ENCODE results near the gene MEGF11.
"Not testable (repeated sequence)": the region's sequence is repeated elsewhere in the genome, so short reads cannot be mapped to it uniquely, and the experiment has no call there.

The MEGF11 gene

DNA sequence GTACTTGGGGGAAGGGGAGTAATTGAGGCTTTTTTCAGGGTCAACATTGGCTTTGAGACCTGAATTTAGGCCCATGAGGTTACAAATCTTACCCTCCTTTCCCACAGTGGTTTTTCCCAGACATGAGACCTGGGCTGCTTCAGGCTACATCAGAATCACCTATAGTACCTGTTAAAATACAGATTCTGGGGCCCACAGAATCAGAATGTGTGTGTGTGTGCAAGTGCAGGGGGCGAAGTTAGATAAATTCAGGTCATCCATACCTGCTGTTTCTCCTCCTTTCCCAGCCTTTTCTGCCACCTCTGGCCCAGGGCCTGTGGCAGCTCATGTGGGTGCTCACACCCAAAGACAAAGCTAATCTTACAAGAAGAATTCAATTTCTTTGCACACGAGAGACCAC is 273.7 kb downstream of the MEGF11 start:
- Histone ChIP-seq H3K27ac (ENCODE audit: low read depth, low read length) (no peak overlapping the region), H3K9me3 (ENCODE audit: low read length) (no peaks in the 10 kb centered on the region), H3K36me3 (ENCODE audit: insufficient read depth, low read length) (no peaks in the 10 kb centered on the region), H3K4me1 (ENCODE audit: insufficient read depth, low read length) (no peaks in the 10 kb centered on the region), H3K4me3 (ENCODE audit: low read depth in 1 of 2, low read length in 2 of 2) (no peak overlapping the region), H3K9ac (ENCODE audit: low read length) (no peak overlapping the region), H3K27me3 (ENCODE audit: control insufficient read depth in 1 of 2, insufficient read depth in 2 of 2, low read length in 2 of 2) (peaks cover 12 to 28% of the 10 kb centered on the region in 2 donors)

DNA sequence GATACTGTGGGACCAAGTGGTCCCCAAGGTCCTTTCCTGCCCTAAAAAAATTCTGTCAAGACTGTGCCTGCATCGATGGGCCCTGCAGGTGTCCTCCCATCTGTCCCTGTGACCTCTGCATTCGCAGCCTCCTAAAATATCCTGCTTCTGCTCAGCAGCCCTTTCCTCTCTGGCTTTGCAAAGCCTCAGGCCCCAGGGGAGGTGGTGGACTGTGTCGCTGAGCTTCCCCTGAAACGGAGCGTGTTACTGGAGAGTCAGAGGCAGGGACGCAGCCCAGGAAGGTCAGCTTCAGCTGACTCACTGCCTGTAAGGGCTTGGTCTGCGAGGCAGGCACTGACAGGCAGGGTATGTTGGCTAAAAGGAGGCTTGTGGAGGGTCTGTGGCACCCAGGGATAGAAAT is 274.2 kb downstream of the MEGF11 start:
- Histone ChIP-seq H3K27me3 (ENCODE audit: control insufficient read depth in 1 of 2, insufficient read depth in 2 of 2, low read length in 2 of 2) (peaks cover 12 to 28% of the 10 kb centered on the region in 2 donors), H3K9ac (ENCODE audit: low read length) (no peak overlapping the region), H3K27ac (ENCODE audit: low read depth, low read length) (no peak overlapping the region), H3K4me1 (ENCODE audit: insufficient read depth, low read length) (no peaks in the 10 kb centered on the region), H3K4me3 (ENCODE audit: low read depth in 1 of 2, low read length in 2 of 2) (no peak overlapping the region), H3K36me3 (ENCODE audit: insufficient read depth, low read length) (no peaks in the 10 kb centered on the region), H3K9me3 (ENCODE audit: low read length) (no peaks in the 10 kb centered on the region)

DNA sequence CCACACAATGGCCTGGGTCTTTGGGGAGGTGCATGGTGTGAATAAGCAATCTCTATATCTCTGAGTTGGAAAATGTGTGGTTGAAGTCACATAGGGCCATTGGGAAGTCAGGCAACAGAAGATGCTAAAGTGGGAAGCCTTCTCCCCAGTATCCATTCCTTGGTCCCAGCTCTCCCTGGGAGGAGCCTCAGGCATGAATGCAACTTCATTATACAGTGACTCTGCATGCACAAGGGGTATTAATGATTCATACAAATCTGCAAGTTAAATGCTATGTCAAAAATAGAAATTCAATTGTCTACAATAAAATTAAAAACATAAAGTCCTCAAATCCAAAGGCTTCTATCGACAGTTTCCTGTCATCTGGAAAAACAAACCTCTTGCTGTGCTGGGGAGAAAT is 275.4 kb downstream of the MEGF11 start:
- Histone ChIP-seq H3K27ac (ENCODE audit: low read depth, low read length) (no peak overlapping the region), H3K9ac (ENCODE audit: low read length) (no peak overlapping the region), H3K27me3 (ENCODE audit: control insufficient read depth in 1 of 2, insufficient read depth in 2 of 2, low read length in 2 of 2) (peaks cover 11 to 25% of the 10 kb centered on the region in 2 donors), H3K9me3 (ENCODE audit: low read length) (no peaks in the 10 kb centered on the region), H3K4me1 (ENCODE audit: insufficient read depth, low read length) (no peaks in the 10 kb centered on the region), H3K36me3 (ENCODE audit: insufficient read depth, low read length) (no peaks in the 10 kb centered on the region), H3K4me3 (ENCODE audit: low read depth in 1 of 2, low read length in 2 of 2) (no peak overlapping the region)

DNA sequence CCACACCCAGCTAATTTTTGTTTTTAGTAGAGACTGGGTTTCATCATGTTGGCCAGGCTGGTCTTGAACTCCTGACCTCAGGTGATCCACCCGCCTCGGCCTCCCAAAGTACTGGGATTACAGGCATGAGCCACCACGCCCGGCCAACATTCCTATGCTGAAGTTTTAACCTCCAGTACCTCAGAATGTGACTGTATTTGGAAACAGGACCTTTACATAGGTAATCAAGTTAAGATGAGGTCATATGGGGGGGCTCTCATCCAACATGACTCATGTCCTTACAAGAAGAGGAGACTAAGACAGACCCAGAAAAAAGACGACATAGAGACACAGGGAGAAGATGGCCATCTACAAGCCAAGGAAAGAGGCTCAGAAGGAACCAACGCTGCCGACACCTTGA is 277.4 kb downstream of the MEGF11 start:
- H3K27me3 ChIP-seq (ENCODE audit: control insufficient read depth in 1 of 2, insufficient read depth in 2 of 2, low read length in 2 of 2); H3K4me1 ChIP-seq (ENCODE audit: insufficient read depth, low read length); H3K4me3 ChIP-seq (ENCODE audit: low read depth in 1 of 2, low read length in 2 of 2); H3K9me3 ChIP-seq (ENCODE audit: low read length); H3K36me3 ChIP-seq (ENCODE audit: insufficient read depth, low read length); H3K9ac ChIP-seq (ENCODE audit: low read length); H3K27ac ChIP-seq (ENCODE audit: low read depth, low read length): not testable (repeated sequence)

DNA sequence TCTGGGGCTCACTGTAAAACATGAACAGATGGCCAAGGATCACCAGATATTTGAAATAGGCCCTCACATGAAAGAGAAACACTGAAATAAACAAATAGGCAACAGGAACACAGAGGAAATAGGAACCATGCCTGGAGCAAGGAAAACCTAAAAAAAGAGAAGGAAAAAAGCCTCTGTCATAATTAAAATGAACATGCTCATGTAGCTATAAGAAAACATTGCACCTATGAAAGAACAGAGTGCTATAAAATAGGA is 281.9 kb downstream of the MEGF11 start:
- no peak overlapping the region for H3K27ac ChIP-seq (ENCODE audit: low read depth, low read length)
- no peaks in the 10 kb centered on the region for H3K9me3 ChIP-seq (ENCODE audit: low read length)
- no peak overlapping the region for H3K4me3 ChIP-seq (ENCODE audit: low read depth in 1 of 2, low read length in 2 of 2)
- no peaks in the 10 kb centered on the region for H3K4me1 ChIP-seq (ENCODE audit: insufficient read depth, low read length)
- no peak overlapping the region for H3K9ac ChIP-seq (ENCODE audit: low read length)
- H3K36me3 ChIP-seq (ENCODE audit: insufficient read depth, low read length): no peaks in the 10 kb centered on the region
- H3K27me3 ChIP-seq (ENCODE audit: control insufficient read depth in 1 of 2, insufficient read depth in 2 of 2, low read length in 2 of 2): peaks cover 0 to 17% of the 10 kb centered on the region in 2 donors

DNA sequence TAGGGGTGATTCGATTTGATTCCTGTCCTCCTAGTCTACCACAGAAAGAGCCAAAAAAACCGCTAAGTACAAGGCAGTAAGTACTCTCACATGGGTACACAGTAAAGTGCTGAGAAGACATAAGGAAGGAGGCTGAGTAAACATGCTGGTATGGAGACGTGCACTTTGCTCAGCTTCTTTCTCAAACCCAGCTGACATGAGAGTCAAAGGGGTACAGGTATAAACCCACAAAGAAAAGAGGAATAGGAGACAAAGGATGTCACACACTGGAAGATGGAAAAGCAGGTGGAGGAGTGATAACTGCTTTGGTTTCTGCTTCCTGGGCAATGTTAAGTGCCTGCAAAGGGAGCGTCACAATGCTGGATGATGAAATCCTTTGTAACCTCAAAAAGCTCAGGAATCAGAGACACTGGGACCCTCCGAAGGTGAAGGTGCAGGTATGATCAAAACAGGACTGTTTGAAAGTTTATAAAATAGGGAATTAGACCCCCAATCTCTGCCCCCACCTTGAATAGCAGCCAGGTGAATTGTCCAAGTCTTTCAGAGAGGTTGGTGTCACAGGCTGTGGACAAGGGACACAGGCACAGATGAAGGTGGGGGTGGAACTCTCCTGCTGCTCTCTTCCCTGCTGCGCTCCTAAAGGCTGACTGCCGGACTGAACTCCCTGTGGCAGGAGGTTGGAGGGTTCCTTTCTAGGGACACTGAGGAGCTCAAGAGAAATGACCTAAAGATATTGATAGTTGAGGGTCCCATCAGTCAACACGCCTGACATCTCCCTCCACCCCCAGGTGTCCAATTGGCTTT is 282.4 kb downstream of the MEGF11 start:
- Histone ChIP-seq H3K9ac (ENCODE audit: low read length) (no peak overlapping the region), H3K4me1 (ENCODE audit: insufficient read depth, low read length) (no peaks in the 10 kb centered on the region), H3K27ac (ENCODE audit: low read depth, low read length) (no peak overlapping the region), H3K36me3 (ENCODE audit: insufficient read depth, low read length) (no peaks in the 10 kb centered on the region), H3K9me3 (ENCODE audit: low read length) (no peaks in the 10 kb centered on the region), H3K27me3 (ENCODE audit: control insufficient read depth in 1 of 2, insufficient read depth in 2 of 2, low read length in 2 of 2) (peaks cover 0 to 17% of the 10 kb centered on the region in 2 donors), H3K4me3 (ENCODE audit: low read depth in 1 of 2, low read length in 2 of 2) (no peak overlapping the region)

DNA sequence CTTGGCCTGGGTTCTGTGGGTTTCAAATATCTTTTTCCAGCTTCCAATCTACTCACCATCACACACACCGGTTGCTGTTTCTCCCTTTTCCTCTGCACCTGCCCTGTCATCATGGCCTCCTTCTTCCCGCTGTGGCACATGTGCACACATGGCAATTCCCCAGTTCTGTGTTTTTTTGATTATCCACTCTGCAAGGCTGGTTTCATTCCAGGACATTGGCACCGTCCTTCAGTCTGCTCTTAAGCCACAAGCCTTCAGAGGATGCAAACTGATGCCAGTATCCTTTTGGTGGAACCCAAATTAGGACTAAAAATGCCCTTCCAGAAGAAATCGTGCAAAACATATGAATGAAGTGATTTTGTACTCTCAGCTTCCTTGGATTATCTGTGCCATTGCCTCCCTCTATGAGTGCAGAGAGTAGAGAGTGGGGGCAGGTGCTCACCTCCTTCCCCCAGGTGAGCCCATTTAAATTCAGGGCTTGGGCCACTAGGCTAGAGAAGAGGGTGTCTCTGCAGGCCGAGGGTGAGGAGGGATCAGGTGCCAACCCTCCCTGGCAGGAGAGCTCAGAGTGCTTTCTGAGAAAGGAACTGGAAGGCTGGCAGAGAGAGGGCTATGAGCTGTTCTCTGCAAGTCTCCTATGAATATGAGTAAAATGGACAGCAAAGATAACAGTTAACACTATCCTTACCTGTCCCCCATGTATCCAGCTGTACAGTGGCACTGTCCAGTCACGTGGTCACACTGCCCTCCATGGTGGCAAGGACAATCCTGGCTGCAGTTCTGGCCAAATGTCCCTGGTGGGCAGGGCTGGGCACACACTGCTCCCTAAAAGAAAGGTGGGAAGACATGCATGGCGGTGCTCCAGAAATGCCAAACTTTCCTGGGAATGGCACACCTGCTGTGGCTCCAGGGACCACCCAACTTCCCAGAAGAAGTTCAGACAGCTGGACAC is 283.4 kb downstream of the MEGF11 start:
- Histone ChIP-seq H3K9me3 (ENCODE audit: low read length) (no peaks in the 10 kb centered on the region), H3K4me1 (ENCODE audit: insufficient read depth, low read length) (no peaks in the 10 kb centered on the region), H3K27me3 (ENCODE audit: control insufficient read depth in 1 of 2, insufficient read depth in 2 of 2, low read length in 2 of 2) (peaks cover 0 to 12% of the 10 kb centered on the region in 2 donors), H3K36me3 (ENCODE audit: insufficient read depth, low read length) (no peaks in the 10 kb centered on the region), H3K4me3 (ENCODE audit: low read depth in 1 of 2, low read length in 2 of 2) (no peak overlapping the region), H3K9ac (ENCODE audit: low read length) (no peak overlapping the region), H3K27ac (ENCODE audit: low read depth, low read length) (no peak overlapping the region)

DNA sequence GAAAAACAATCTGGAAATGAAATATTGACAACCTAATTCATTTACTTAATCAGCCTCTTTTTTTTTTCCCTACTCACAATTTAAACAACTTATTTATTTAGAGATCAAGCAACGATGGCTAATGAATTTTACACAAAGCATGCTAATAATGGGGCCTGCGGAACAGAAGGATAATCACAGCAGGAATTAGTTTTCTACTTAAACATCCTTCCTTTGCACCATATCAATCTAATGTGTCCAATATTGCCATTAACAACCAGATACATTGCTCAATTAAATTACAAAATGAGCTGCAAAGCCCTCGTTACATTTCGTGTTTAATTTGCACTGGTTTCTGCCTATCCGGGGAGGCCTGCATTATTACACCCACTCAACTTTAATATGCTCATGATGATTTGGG is 285.0 kb downstream of the MEGF11 start:
- H3K9me3 ChIP-seq (ENCODE audit: low read length): no peaks in the 10 kb centered on the region
- H3K4me1 ChIP-seq (ENCODE audit: insufficient read depth, low read length): no peaks in the 10 kb centered on the region
- no peaks in the 10 kb centered on the region for H3K36me3 ChIP-seq (ENCODE audit: insufficient read depth, low read length)
- no peak overlapping the region for H3K27ac ChIP-seq (ENCODE audit: low read depth, low read length)
- no peak overlapping the region for H3K9ac ChIP-seq (ENCODE audit: low read length)
- H3K4me3 ChIP-seq (ENCODE audit: low read depth in 1 of 2, low read length in 2 of 2): no peak overlapping the region
- peaks cover 0 to 27% of the 10 kb centered on the region in 2 donors for H3K27me3 ChIP-seq (ENCODE audit: control insufficient read depth in 1 of 2, insufficient read depth in 2 of 2, low read length in 2 of 2)

DNA sequence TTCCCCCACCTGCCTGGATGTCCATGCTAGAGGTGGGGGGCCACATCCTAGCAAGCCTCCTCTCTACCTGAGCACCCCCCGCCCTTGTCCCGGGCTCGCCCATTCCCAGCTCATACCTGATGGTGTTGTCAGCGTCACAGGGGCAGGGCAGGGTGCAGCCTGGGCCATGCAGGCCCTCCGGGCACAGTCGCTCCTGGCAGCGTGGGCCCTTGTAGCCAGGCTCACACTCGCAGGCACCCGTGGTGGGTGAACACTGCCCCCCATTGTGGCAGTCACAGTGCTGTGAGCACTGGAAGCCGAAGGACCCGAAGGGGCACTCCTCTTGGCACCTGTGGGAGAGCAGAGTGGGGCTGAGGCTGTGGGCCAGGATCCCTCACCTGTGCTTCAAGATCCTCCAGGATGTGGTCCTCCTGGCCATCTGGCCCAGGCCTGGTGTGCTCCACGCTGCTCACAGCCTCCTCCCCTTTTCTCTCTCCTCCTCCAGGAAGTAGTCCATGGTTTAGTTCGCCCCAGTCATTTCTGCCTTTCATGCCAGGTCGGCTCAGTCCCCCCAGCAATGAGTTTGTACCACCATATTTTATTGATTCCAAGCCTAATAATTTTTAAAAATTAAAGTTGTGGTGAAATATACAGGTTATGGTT is 288.6 kb downstream of the MEGF11 start:
- Histone ChIP-seq H3K9me3 (ENCODE audit: low read length) (no peaks in the 10 kb centered on the region), H3K9ac (ENCODE audit: low read length) (no peak overlapping the region), H3K4me3 (ENCODE audit: low read depth in 1 of 2, low read length in 2 of 2) (no peak overlapping the region), H3K27me3 (ENCODE audit: control insufficient read depth in 1 of 2, insufficient read depth in 2 of 2, low read length in 2 of 2) (peaks cover 0 to 26% of the 10 kb centered on the region in 2 donors), H3K4me1 (ENCODE audit: insufficient read depth, low read length) (no peaks in the 10 kb centered on the region), H3K36me3 (ENCODE audit: insufficient read depth, low read length) (no peaks in the 10 kb centered on the region), H3K27ac (ENCODE audit: low read depth, low read length) (no peak overlapping the region)

DNA sequence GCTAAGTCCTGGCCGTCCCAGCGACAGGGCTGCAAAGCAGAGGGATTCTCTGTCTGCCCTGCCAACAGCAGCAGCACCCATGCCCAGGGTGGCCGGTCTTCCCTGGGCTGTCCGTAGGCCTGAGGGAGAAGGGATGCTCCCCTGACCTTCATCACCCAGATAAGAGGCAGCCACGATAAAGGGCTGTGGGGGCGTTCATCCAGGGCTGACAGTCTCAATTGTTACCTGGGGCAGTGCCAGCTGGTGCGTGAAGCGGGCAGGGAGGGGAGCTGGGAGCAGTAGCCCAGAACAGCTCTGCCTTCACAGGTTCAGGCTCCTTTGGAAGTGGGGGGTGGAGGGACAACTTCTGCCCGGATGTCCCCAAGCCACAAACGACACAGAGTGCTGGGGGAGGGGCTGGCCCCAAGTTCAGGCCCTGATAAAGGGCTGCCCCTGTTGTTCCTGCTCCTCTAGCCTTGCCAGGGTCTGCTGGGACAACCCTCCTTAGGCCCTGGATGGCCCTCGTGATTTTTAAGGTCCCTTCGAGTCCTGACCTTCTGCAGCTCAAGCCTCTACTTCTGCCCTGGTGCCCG is 289.6 kb downstream of the MEGF11 start:
- peaks cover 0 to 24% of the 10 kb centered on the region in 2 donors for H3K27me3 ChIP-seq (ENCODE audit: control insufficient read depth in 1 of 2, insufficient read depth in 2 of 2, low read length in 2 of 2)
- H3K4me1 ChIP-seq (ENCODE audit: insufficient read depth, low read length): no peaks in the 10 kb centered on the region
- no peaks in the 10 kb centered on the region for H3K9me3 ChIP-seq (ENCODE audit: low read length)
- H3K36me3 ChIP-seq (ENCODE audit: insufficient read depth, low read length): no peaks in the 10 kb centered on the region
- H3K9ac ChIP-seq (ENCODE audit: low read length): no peak overlapping the region
- no peak overlapping the region for H3K4me3 ChIP-seq (ENCODE audit: low read depth in 1 of 2, low read length in 2 of 2)
- H3K27ac ChIP-seq (ENCODE audit: low read depth, low read length): no peak overlapping the region

DNA sequence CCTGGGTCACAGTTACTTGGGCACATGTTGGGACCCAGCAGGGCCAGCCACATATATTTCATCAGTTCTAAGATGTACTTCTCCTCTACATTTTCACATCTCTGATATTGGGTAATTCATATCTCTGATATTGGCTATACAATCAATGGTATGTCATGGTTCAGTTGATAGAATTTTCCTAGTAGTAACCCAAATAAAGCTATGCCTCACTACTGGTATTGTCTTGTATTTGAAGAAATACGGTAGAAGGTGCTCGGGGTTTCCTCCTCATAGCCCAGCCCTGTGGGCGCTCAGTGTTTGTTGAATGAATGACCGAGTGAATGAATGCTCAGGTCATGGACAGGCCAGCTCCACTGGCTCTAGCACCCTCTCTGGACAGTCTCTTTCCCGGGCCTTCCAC is 290.2 kb downstream of the MEGF11 start:
- peaks cover 0 to 24% of the 10 kb centered on the region in 2 donors for H3K27me3 ChIP-seq (ENCODE audit: control insufficient read depth in 1 of 2, insufficient read depth in 2 of 2, low read length in 2 of 2)
- no peaks in the 10 kb centered on the region for H3K36me3 ChIP-seq (ENCODE audit: insufficient read depth, low read length)
- no peak overlapping the region for H3K4me3 ChIP-seq (ENCODE audit: low read depth in 1 of 2, low read length in 2 of 2)
- no peak overlapping the region for H3K9ac ChIP-seq (ENCODE audit: low read length)
- no peaks in the 10 kb centered on the region for H3K4me1 ChIP-seq (ENCODE audit: insufficient read depth, low read length)
- no peaks in the 10 kb centered on the region for H3K9me3 ChIP-seq (ENCODE audit: low read length)
- H3K27ac ChIP-seq (ENCODE audit: low read depth, low read length): no peak overlapping the region

Measured in muscle layer of colon (tissue), 2 donors.